Astrocyte of the spinal cord (primary cell): Measurements from ENCODE around the gene GALNT18.

Source experiments
- DNase-seq: peaks from one replicate; pipeline ENCODE4 v3.0.0; 2011; ENCODE audit warnings: low read depth, low spot score
- H3K4me3 ChIP-seq: 2 replicates; pipeline ENCODE4 v1.5.1; 2011; ENCODE audit warnings: low read depth, mild to moderate bottlenecking, low read length, moderate library complexity
- CTCF ChIP-seq: IDR thresholded peaks from 2 replicates; pipeline ENCODE4 v1.5.1; 2012; ENCODE audit warnings: low read depth, mild to moderate bottlenecking, low read length, inconsistent platforms
- in situ Hi-C: cut with HindIII; loops from 2 replicates; pipeline ENCODE4 v1.10.0; 2017; ENCODE audit warnings: low sequenced_read_pairs

GALNT18 gene

GRCh38 chr11:11396301-11397035 is 225.3 kb downstream of the GALNT18 start:
- in situ Hi-C loops: no loop called here
- peak; percentile 83 for DNase-seq
- TF ChIP-seq CTCF: no peak
- no peak overlapping the region for H3K4me3 ChIP-seq

- TF ChIP-seq CTCF: no peak
- DNase-seq: no peak
- no peak overlapping the region for H3K4me3 ChIP-seq
- in situ Hi-C loops: no loop called here
Measured at GRCh38 chr11:11395126-11395525, 226.7 kb downstream of the GALNT18 start.

GRCh38 chr11:11394241-11394640 is 227.6 kb downstream of the GALNT18 start:
- in situ Hi-C loops: no loop called here
- no peak for DNase-seq
- H3K4me3 ChIP-seq: no peak overlapping the region
- no peak for TF ChIP-seq CTCF

GRCh38 chr11:11391796-11392463 is 229.9 kb downstream of the GALNT18 start:
- in situ Hi-C loops: no loop called here
- no peak overlapping the region for H3K4me3 ChIP-seq
- peak; percentile 86 for DNase-seq
- no peak for TF ChIP-seq CTCF

- in situ Hi-C loops: no loop called here
- DNase-seq: no peak
- H3K4me3 ChIP-seq: no peak overlapping the region
Measured at GRCh38 chr11:11391169-11391568, 230.6 kb downstream of the GALNT18 start.

GRCh38 chr11:11390068-11390771 is 231.6 kb downstream of the GALNT18 start:
- in situ Hi-C loops: no loop called here
- H3K4me3 ChIP-seq: no peak overlapping the region
- TF ChIP-seq CTCF: no peak
- no peak for DNase-seq

More at GRCh38 chr11:11391169-11391568, 230.6 kb downstream of the GALNT18 start:
- no peak for TF ChIP-seq CTCF
